H1 (cell line): Measurements from ENCODE around the gene IDI1. TPM values are rescaled to one million over a fixed set of nuclear protein-coding genes. Genes with fewer than 3 reads are reported as not detected.

ENCODE experiments used
- CHD2 ChIP-seq: IDR thresholded peaks from 2 replicates; pipeline ENCODE4 v1.6.1; 2012; ENCODE audit warnings: low read length, improper control_type of control experiment
- GTF2F1 ChIP-seq: IDR thresholded peaks from 2 replicates; pipeline ENCODE4 v1.6.1; 2012; ENCODE audit warnings: low read depth, low read length, improper control_type of control experiment, borderline replicate concordance
- NANOG ChIP-seq: IDR thresholded peaks from 2 replicates; pipeline ENCODE4 v1.6.1; 2011; ENCODE audit warnings: low read length, low read depth, mild to moderate bottlenecking, inconsistent platforms; ENCODE audit not compliant: insufficient read depth, poor library complexity, severe bottlenecking
- RNF2 ChIP-seq: fragments of 200-900, 300-1000 bp; sonication (generic); IDR thresholded peaks from 2 replicates; pipeline ENCODE4 v1.7.1; 2016; ENCODE audit warnings: borderline replicate concordance, low read depth, mild to moderate bottlenecking, antibody characterized with exemption, low read length; ENCODE audit not compliant: poor library complexity, severe bottlenecking; ENCODE audit errors: missing control alignments
- SAP30 ChIP-seq: fragments of 300-600 bp; sonication (generic); IDR thresholded peaks from 2 replicates; pipeline ENCODE4 v1.7.1; 2012; ENCODE audit warnings: low read length, moderate library complexity, mild to moderate bottlenecking, inconsistent platforms; ENCODE audit not compliant: insufficient read depth, insufficient replicate concordance
- SP1 ChIP-seq: IDR thresholded peaks from 2 replicates; pipeline ENCODE4 v1.6.1; 2011; ENCODE audit warnings: low read depth, low read length
- USF2 ChIP-seq: IDR thresholded peaks from 2 replicates; pipeline ENCODE4 v1.6.1; 2011; ENCODE audit warnings: low read length, improper control_type of control experiment
- polyA plus RNA-seq, 7 experiments: library from polyadenylated mRNA; depleted of rRNA in 3 of 7; stranded (reverse) in 5 of 7; unstranded in 2 of 7; fragments of >200 nt in 5 of 7; fragments of 200-250 nt in 2 of 7; gene quantifications; 1 replicate in 5 of 7; 2 replicates in 1 of 7; 4 replicates in 1 of 7; pipeline versions ENCODE4 v1.2.1 to v1.2.3, GENCODE V29; 2011 to 2013; ENCODE audit warnings: missing spikeins in 2 of 7, mixed read lengths in 2 of 7
- total RNA-seq: library from RNA; stranded (reverse); fragmentation: NEBNext Ultra II Directional; extraction: Animal tissue kit (Norgen Biotek cat#: 25700); gene quantifications from 2 replicates; pipeline ENCODE4 v1.2.1, GENCODE V29; 2021

IDI1 gene
- total and polyA plus RNA-seq, 2 of the 8 experiments (the other 6 are each of a cell fraction or from before 2014, with no cell fraction given), result 35.3 to 56.6 TPM

GRCh38 chr10:1041514-1041913 is 7.4 kb downstream of the IDI1 start (continued):
- no peak for TF ChIP-seq USF2
- no peak for TF ChIP-seq CHD2
- TF ChIP-seq NANOG, result no peak
- TF ChIP-seq SAP30, result no peak
- TF ChIP-seq SP1, result no peak
- TF ChIP-seq GTF2F1, result no peak
- no peak for TF ChIP-seq RNF2
